Smooth muscle cell of the brain vasculature (primary cell): ENCODE results near the gene GARIN5A.

Experiments used
- DNase-seq: peaks from one replicate; pipeline ENCODE4 v3.0.0-alpha.2; 2012; ENCODE audit warnings: low read depth, low spot score

The GARIN5A gene

GRCh38 chr19:50417111-50418081 is 59.3 kb downstream of the GARIN5A start:
- no peak for DNase-seq
